K562 (cell line): Measurements from ENCODE around the gene P2RX3. TPM values are rescaled to one million over a fixed set of nuclear protein-coding genes. Genes with fewer than 3 reads are reported as not detected.

Source experiments
- ARHGAP35 ChIP-seq: fragments of 450-650 bp; IDR thresholded peaks from 2 replicates; pipeline ENCODE4 v1.6.1; 2018; ENCODE audit not compliant: partially characterized antibody
- CBFA2T2 ChIP-seq: fragments of 450-650 bp; conservative IDR thresholded peaks from 2 replicates; pipeline ENCODE4 v1.6.1; 2017; ENCODE audit warnings: mild to moderate bottlenecking
- DPF2 ChIP-seq: fragments of 450-650 bp; IDR thresholded peaks from 2 replicates; pipeline ENCODE4 v1.6.1; 2016
- GABPA ChIP-seq: fragments of 200-800 bp; sonication (Bioruptor generic); conservative IDR thresholded peaks from 2 replicates; pipeline ENCODE4 v1.6.1; 2016; ENCODE audit warnings: low read depth, missing genetic modification characterization, missing compliant biosample characterization
- HDAC2 ChIP-seq: fragments of 450-650 bp; IDR thresholded peaks from 2 replicates; pipeline ENCODE4 v1.6.1; 2016; ENCODE audit warnings: mild to moderate bottlenecking
- HMGN3 ChIP-seq: IDR thresholded peaks from 2 replicates; pipeline ENCODE4 v1.6.1; 2011; ENCODE audit warnings: borderline replicate concordance, low read depth, mild to moderate bottlenecking, mixed read lengths, low read length; ENCODE audit not compliant: insufficient read length; ENCODE audit errors: extremely low read depth
- HNRNPL ChIP-seq: fragments of 200-400 bp; formaldehyde crosslinking; IDR thresholded peaks from 2 replicates; pipeline ENCODE4 v1.6.1; 2017; ENCODE audit warnings: low read depth, mild to moderate bottlenecking, low read length
- MAFF ChIP-seq: IDR thresholded peaks from 2 replicates; pipeline ENCODE4 v1.6.1; 2012; ENCODE audit warnings: low read length, improper control_type of control experiment
- MYNN ChIP-seq, 2 experiments: sonication (generic); formaldehyde crosslinking in 1 of 2; IDR thresholded peaks; 2 replicates each; pipeline versions ENCODE4 v1.5.0 to v1.6.1; 2016 to 2020; ENCODE audit warnings: antibody characterized with exemption in 1 of 2, missing genetic modification reagents in 1 of 2
- NFIC ChIP-seq: fragments of 450-650 bp; IDR thresholded peaks from 2 replicates; pipeline ENCODE4 v1.6.1; 2017; ENCODE audit warnings: mild to moderate bottlenecking, inconsistent platforms
- NR2C1 ChIP-seq, 2 experiments: fragments of 450-650 bp; IDR thresholded peaks; 2 replicates each; pipeline ENCODE4 v1.6.1; 2017; ENCODE audit warnings: mild to moderate bottlenecking in 2 of 2, antibody characterized with exemption in 1 of 2, inconsistent platforms in 1 of 2, missing compliant biosample characterization in 1 of 2, missing genetic modification characterization in 1 of 2
- POLR2B ChIP-seq: fragments of 450-650 bp; IDR thresholded peaks from 2 replicates; pipeline ENCODE4 v1.6.1; 2018; ENCODE audit warnings: low read depth; ENCODE audit not compliant: partially characterized antibody
- POLR3A ChIP-seq: IDR thresholded peaks from 2 replicates; pipeline ENCODE4 v1.6.1; 2011; ENCODE audit warnings: borderline replicate concordance, mild to moderate bottlenecking, moderate library complexity; ENCODE audit not compliant: insufficient read length, insufficient read depth; ENCODE audit errors: extremely low read depth
- RBM17 ChIP-seq: fragments of 200-400 bp; formaldehyde crosslinking; IDR thresholded peaks from 2 replicates; pipeline ENCODE4 v1.6.1; 2017; ENCODE audit warnings: low read depth, mild to moderate bottlenecking, low read length, borderline replicate concordance
- RBM22 ChIP-seq: fragments of 200-400 bp; formaldehyde crosslinking; IDR thresholded peaks from 2 replicates; pipeline ENCODE4 v1.6.1; 2018; ENCODE audit warnings: low read length, low read depth; ENCODE audit not compliant: poor library complexity, severe bottlenecking
- STAT5A ChIP-seq: IDR thresholded peaks from 2 replicates; pipeline ENCODE4 v1.6.1; 2012; ENCODE audit warnings: low read length, inconsistent platforms, borderline replicate concordance
- TAF1 ChIP-seq: IDR thresholded peaks from 2 replicates; pipeline ENCODE4 v1.6.1; 2011; ENCODE audit warnings: mild to moderate bottlenecking, low read length, moderate library complexity; ENCODE audit not compliant: insufficient read depth, control insufficient read depth, severe bottlenecking; ENCODE audit errors: extremely low read depth
- THAP12 ChIP-seq: fragments of 250-450 bp; sonication (Bioruptor Pico); IDR thresholded peaks from 2 replicates; pipeline ENCODE4 v1.9.0; 2021; ENCODE audit warnings: mild to moderate bottlenecking, inconsistent platforms
- TOE1 ChIP-seq, 2 experiments: fragments of 450-650 bp in 1 of 2; sonication (generic) in 1 of 2; formaldehyde crosslinking in 1 of 2; IDR thresholded peaks; 2 replicates each; pipeline versions ENCODE4 v1.7.1 to v1.8.0; 2016 to 2022; ENCODE audit warnings: borderline replicate concordance in 2 of 2, mild to moderate bottlenecking in 2 of 2, antibody characterized with exemption in 1 of 2, inconsistent platforms in 1 of 2, low read depth in 1 of 2, missing genetic modification reagents in 1 of 2, moderate library complexity in 1 of 2
- XRCC5 ChIP-seq: fragments of 200-400 bp; formaldehyde crosslinking; IDR thresholded peaks from 2 replicates; pipeline ENCODE4 v1.6.1; 2017; ENCODE audit warnings: low read depth, mild to moderate bottlenecking, low read length
- ZEB2 ChIP-seq: fragments of 450-650 bp; IDR thresholded peaks from 2 replicates; pipeline ENCODE4 v1.6.1; 2016
- ZNF354B ChIP-seq: fragments of 250-450 bp; sonication (Bioruptor Pico); IDR thresholded peaks from 2 replicates; pipeline ENCODE4 v1.4.0; 2020
- ZNF639 ChIP-seq, 2 experiments: fragments of 200-800 bp in 1 of 2; sonication (Bioruptor generic) in 1 of 2; sonication (generic) in 1 of 2; formaldehyde crosslinking in 1 of 2; IDR thresholded peaks in 1 of 2; conservative IDR thresholded peaks in 1 of 2; 2 replicates each; pipeline versions ENCODE4 v1.5.0 to v1.6.1; 2016 to 2020; ENCODE audit warnings: missing compliant biosample characterization in 1 of 2, missing genetic modification characterization in 1 of 2, missing genetic modification reagents in 1 of 2
- ZNF785 ChIP-seq: fragments of 250-450 bp; sonication (Bioruptor Pico); IDR thresholded peaks from 2 replicates; pipeline ENCODE4 v1.4.0; 2020; ENCODE audit warnings: mild to moderate bottlenecking
- polyA plus RNA-seq, 8 experiments: library from polyadenylated mRNA; depleted of rRNA in 4 of 8; stranded (reverse) in 5 of 8; unstranded in 3 of 8; fragments of >200 nt; fragmentation: Nextera tagmentation in 2 of 8; fragmentation: Illumina TruSeq in 1 of 8; extraction: Ambion mirVana in 2 of 8; extraction: Trizol in 1 of 8; gene quantifications; 2 replicates each; pipeline versions ENCODE4 v1.2.1 to v1.2.3, GENCODE V29; 2011 to 2014; ENCODE audit warnings: inconsistent platforms in 1 of 8, missing spikeins in 1 of 8
- total RNA-seq, 7 experiments: library from RNA; depleted of rRNA in 6 of 7; stranded (reverse); fragments of >200 nt in 6 of 7; fragmentation: Illumina TruSeq in 2 of 7; extraction: Trizol in 2 of 7; gene quantifications; 2 replicates each; pipeline versions ENCODE4 v1.2.1 to v1.2.3, GENCODE V29; 2011 to 2021; ENCODE audit warnings: low replicate concordance in 1 of 7

P2RX3 gene
- total and polyA plus RNA-seq, 9 of the 15 experiments (the other 6 are each of a cell fraction or from before 2014, with no cell fraction given): not detected

GRCh38 chr11:57321388-57322255, 16.5 kb upstream of the P2RX3 start (continued):
- no peak for TF ChIP-seq THAP12 (CRISPR knock-in tag)
- TF ChIP-seq RBM22: no peak
- TF ChIP-seq NFIC: peak; percentile 91
- no peak for TF ChIP-seq HNRNPL
- 0 out of 2 replicates have a peak, but pooled peaks have one; percentile 43 for TF ChIP-seq GABPA (tag)
- TF ChIP-seq ARHGAP35: peak; percentile 22
- peak; percentile 75 for TF ChIP-seq HMGN3
- no peak for TF ChIP-seq MYNN (IDR thresholded peaks at IDR 0.05)
- TF ChIP-seq MYNN (CRISPR knock-in tag; IDR thresholded peaks at IDR 0.05): no peak
- no peak for TF ChIP-seq ZNF785
- TF ChIP-seq ZNF639 (CRISPR knock-in tag; conservative IDR thresholded peaks at IDR 0.05 in 1 of 2, IDR thresholded peaks at IDR 0.05 in 1 of 2): peak in 1 of 2 experiments; percentile 59; a peak in 1 of 4 replicates
- TF ChIP-seq POLR3A: no peak
- TF ChIP-seq CBFA2T2: 0 out of 2 replicates have a peak, but pooled peaks have one; percentile 13
- no peak for TF ChIP-seq XRCC5
- TF ChIP-seq TOE1 (IDR thresholded peaks at IDR 0.05; ENCODE audit: borderline replicate concordance): 0 out of 2 replicates have a peak, but pooled peaks have one; percentile 35
- TF ChIP-seq TOE1 (CRISPR knock-in tag; IDR thresholded peaks at IDR 0.05; ENCODE audit: borderline replicate concordance, low read depth): no peak
- TF ChIP-seq RBM17: no peak
- TF ChIP-seq POLR2B: no peak
- no peak for TF ChIP-seq NR2C1 (IDR thresholded peaks at IDR 0.05)
- peak; percentile 59; the same call in 1 of the 2 replicates for TF ChIP-seq NR2C1 (tag; IDR thresholded peaks at IDR 0.05)
- TF ChIP-seq ZNF354B: no peak
- 0 out of 2 replicates have a peak, but pooled peaks have one; percentile 16 for TF ChIP-seq STAT5A
- peak; percentile 32; the same call in 1 of the 2 replicates for TF ChIP-seq HDAC2
- no peak for TF ChIP-seq TAF1
- TF ChIP-seq ZEB2: no peak
- peak; percentile 69 for TF ChIP-seq DPF2
- no peak for TF ChIP-seq MAFF
